ENCODE results near the gene GOSR1. TPM values are rescaled to one million over a fixed set of nuclear protein-coding genes. Genes with fewer than 3 reads are reported as not detected.
A peak's percentile ranks its signal among the peaks of the same experiment; 100 is the strongest.

GOSR1 gene
- total and polyA plus RNA-seq, 2 donors (not counting 1 experiment from before 2014, with no cell fraction given) = 28.6 to 44.7 TPM

- TF ChIP-seq CTCF (conservative IDR thresholded peaks at IDR 0.05 in 1 of 2, IDR thresholded peaks at IDR 0.05 in 1 of 2; ENCODE audit: low read depth in 1 of 2, low read length in 2 of 2) (no peak), EZH2 (IDR thresholded peaks at IDR 0.05; ENCODE audit: low read length, missing control alignments) (no peak)
- H2AFZ ChIP-seq (ENCODE audit: low read length) = no peak overlapping the region
- peaks cover 19% of the 10 kb centered on the region for H3K79me2 ChIP-seq (ENCODE audit: control insufficient read depth, insufficient read depth, low read length)
- no peaks in the 10 kb centered on the region for H3K9me3 ChIP-seq (ENCODE audit: control insufficient read depth, insufficient read depth, low read depth, low read length)
- peaks cover 3% of the 10 kb centered on the region for H3K36me3 ChIP-seq (ENCODE audit: control insufficient read depth, insufficient read depth, low read length)
- no peak for DNase-seq (ENCODE audit: low read depth in 2 of 2)
- no peaks in the 10 kb centered on the region for H3K27me3 ChIP-seq (ENCODE audit: control insufficient read depth, insufficient read depth, low read length)
- no peaks in the 10 kb centered on the region for H3K4me1 ChIP-seq (ENCODE audit: control insufficient read depth, extremely low read depth, insufficient read depth, low read length)
- H3K27ac ChIP-seq (ENCODE audit: insufficient read depth, low read length) = no peak overlapping the region
- H4K20me1 ChIP-seq (ENCODE audit: control insufficient read depth, extremely low read depth, insufficient read depth, low read length) = no peaks in the 10 kb centered on the region
- no peak overlapping the region for H3K9ac ChIP-seq (ENCODE audit: insufficient read depth, low read length)
- no peak overlapping the region for H3K4me2 ChIP-seq (ENCODE audit: extremely low read depth, insufficient read depth, low read length)
- no peak overlapping the region for H3K4me3 ChIP-seq (replicated peaks in 1 of 4; ENCODE audit: control extremely low read depth in 1 of 4, insufficient read depth in 1 of 4, low read depth in 3 of 4, low read length in 4 of 4)
Measured at GRCh38 chr17:30482555-30482954, 5.3 kb downstream of the GOSR1 start.

- no peak overlapping the region for H2AFZ ChIP-seq (ENCODE audit: low read length)
- no peak overlapping the region for H3K9ac ChIP-seq (ENCODE audit: insufficient read depth, low read length)
- no peaks in the 10 kb centered on the region for H3K4me1 ChIP-seq (ENCODE audit: control insufficient read depth, extremely low read depth, insufficient read depth, low read length)
- H3K4me3 ChIP-seq (replicated peaks in 1 of 4; ENCODE audit: control extremely low read depth in 1 of 4, insufficient read depth in 1 of 4, low read depth in 3 of 4, low read length in 4 of 4) = no peak overlapping the region
- H3K4me2 ChIP-seq (ENCODE audit: extremely low read depth, insufficient read depth, low read length) = no peak overlapping the region
- no peaks in the 10 kb centered on the region for H3K27me3 ChIP-seq (ENCODE audit: control insufficient read depth, insufficient read depth, low read length)
- H3K79me2 ChIP-seq (ENCODE audit: control insufficient read depth, insufficient read depth, low read length) = peaks cover 13% of the 10 kb centered on the region
- no peak for DNase-seq (ENCODE audit: low read depth in 2 of 2)
- no peak overlapping the region for H3K27ac ChIP-seq (ENCODE audit: insufficient read depth, low read length)
- H3K36me3 ChIP-seq (ENCODE audit: control insufficient read depth, insufficient read depth, low read length) = peaks cover 3% of the 10 kb centered on the region
- no peaks in the 10 kb centered on the region for H4K20me1 ChIP-seq (ENCODE audit: control insufficient read depth, extremely low read depth, insufficient read depth, low read length)
- TF ChIP-seq CTCF (conservative IDR thresholded peaks at IDR 0.05 in 1 of 2, IDR thresholded peaks at IDR 0.05 in 1 of 2; ENCODE audit: low read depth in 1 of 2, low read length in 2 of 2) (no peak), EZH2 (IDR thresholded peaks at IDR 0.05; ENCODE audit: low read length, missing control alignments) (no peak)
- no peaks in the 10 kb centered on the region for H3K9me3 ChIP-seq (ENCODE audit: control insufficient read depth, insufficient read depth, low read depth, low read length)
Measured at GRCh38 chr17:30483159-30483558, 6.0 kb downstream of the GOSR1 start.

- no peaks in the 10 kb centered on the region for H3K4me1 ChIP-seq (ENCODE audit: control insufficient read depth, extremely low read depth, insufficient read depth, low read length)
- no peak overlapping the region for H3K4me3 ChIP-seq (replicated peaks in 1 of 4; ENCODE audit: control extremely low read depth in 1 of 4, insufficient read depth in 1 of 4, low read depth in 3 of 4, low read length in 4 of 4)
- H3K4me2 ChIP-seq (ENCODE audit: extremely low read depth, insufficient read depth, low read length) = no peak overlapping the region
- H3K9ac ChIP-seq (ENCODE audit: insufficient read depth, low read length) = no peak overlapping the region
- no peaks in the 10 kb centered on the region for H3K79me2 ChIP-seq (ENCODE audit: control insufficient read depth, insufficient read depth, low read length)
- H2AFZ ChIP-seq (ENCODE audit: low read length) = no peak overlapping the region
- no peak for TF ChIP-seq CTCF (conservative IDR thresholded peaks at IDR 0.05 in 1 of 2, IDR thresholded peaks at IDR 0.05 in 1 of 2; ENCODE audit: low read depth in 1 of 2, low read length in 2 of 2)
- no peak for TF ChIP-seq EZH2 (IDR thresholded peaks at IDR 0.05; ENCODE audit: low read length, missing control alignments)
- peaks cover 12% of the 10 kb centered on the region for H3K36me3 ChIP-seq (ENCODE audit: control insufficient read depth, insufficient read depth, low read length)
- no peaks in the 10 kb centered on the region for H4K20me1 ChIP-seq (ENCODE audit: control insufficient read depth, extremely low read depth, insufficient read depth, low read length)
- H3K27me3 ChIP-seq (ENCODE audit: control insufficient read depth, insufficient read depth, low read length) = no peaks in the 10 kb centered on the region
- H3K9me3 ChIP-seq (ENCODE audit: control insufficient read depth, insufficient read depth, low read depth, low read length) = no peaks in the 10 kb centered on the region
- peak in 1 of 2 donors; percentile 3 for DNase-seq (ENCODE audit: low read depth in 2 of 2)
- H3K27ac ChIP-seq (ENCODE audit: insufficient read depth, low read length) = no peak overlapping the region
Measured at GRCh38 chr17:30493780-30494179, 16.6 kb downstream of the GOSR1 start.

All from fibroblast of lung (primary cell).